ENCODE data around the gene BMPR1A.
"Not testable (repeated sequence)": the region's sequence is repeated elsewhere in the genome, so short reads cannot be mapped to it uniquely, and the experiment has no call there.

BMPR1A gene

GRCh38 chr10:86729677-86730076, 26.7 kb upstream of the BMPR1A start:
- DNase-seq (ENCODE audit: low read depth, low spot score): no peak

- DNase-seq (ENCODE audit: low read depth, low spot score): no peak
These were observed 26.2 kb upstream of the BMPR1A start for GRCh38 chr10:86730227-86730626.

- no peak for DNase-seq (ENCODE audit: low read depth, low spot score)
These were observed 23.6 kb upstream of the BMPR1A start for GRCh38 chr10:86732771-86733170.

GRCh38 chr10:86733260-86733671, 23.2 kb upstream of the BMPR1A start:
- no peak for DNase-seq (ENCODE audit: low read depth, low spot score)

- DNase-seq (ENCODE audit: low read depth, low spot score): no peak
These were observed 22.0 kb upstream of the BMPR1A start for GRCh38 chr10:86734207-86734988.

GRCh38 chr10:86735278-86735677, 21.1 kb upstream of the BMPR1A start:
- not testable (repeated sequence) for DNase-seq (ENCODE audit: low read depth, low spot score)

- DNase-seq (ENCODE audit: low read depth, low spot score): no peak
These were observed 14.2 kb upstream of the BMPR1A start for GRCh38 chr10:86742230-86742629.

GRCh38 chr10:86744067-86744725, 12.2 kb upstream of the BMPR1A start:
- no peak for DNase-seq (ENCODE audit: low read depth, low spot score)

GRCh38 chr10:86747796-86748581, 8.4 kb upstream of the BMPR1A start:
- DNase-seq (ENCODE audit: low read depth, low spot score): no peak

- no peak for DNase-seq (ENCODE audit: low read depth, low spot score)
These were observed 6.6 kb upstream of the BMPR1A start for GRCh38 chr10:86749854-86750253.

GRCh38 chr10:86751477-86751876, 4.9 kb upstream of the BMPR1A start:
- no peak for DNase-seq (ENCODE audit: low read depth, low spot score)

- DNase-seq (ENCODE audit: low read depth, low spot score): no peak
These were observed 4.1 kb upstream of the BMPR1A start for GRCh38 chr10:86752311-86752710.

GRCh38 chr10:86753051-86753450, 3.4 kb upstream of the BMPR1A start:
- no peak for DNase-seq (ENCODE audit: low read depth, low spot score)

- DNase-seq (ENCODE audit: low read depth, low spot score): no peak
These were observed 2.6 kb upstream of the BMPR1A start for GRCh38 chr10:86753638-86754434.

- DNase-seq (ENCODE audit: low read depth, low spot score): no peak
These were observed 1.0 kb upstream of the BMPR1A start for GRCh38 chr10:86755454-86755739.

- DNase-seq (ENCODE audit: low read depth, low spot score): peak; percentile 38
These were observed 494 bp upstream of the BMPR1A start for GRCh38 chr10:86755740-86756510.

- no peak for DNase-seq (ENCODE audit: low read depth, low spot score)
These were observed 924 bp downstream of the BMPR1A start for GRCh38 chr10:86757113-86757972.

- DNase-seq (ENCODE audit: low read depth, low spot score): no peak
These were observed 2.0 kb downstream of the BMPR1A start for GRCh38 chr10:86758189-86759072.

- no peak for DNase-seq (ENCODE audit: low read depth, low spot score)
These were observed 2.8 kb downstream of the BMPR1A start for GRCh38 chr10:86759073-86759672.
